Osteoblast (primary cell): ENCODE results near the gene MTHFD1L. TPM values are rescaled to one million over a fixed set of nuclear protein-coding genes. Genes with fewer than 3 reads are reported as not detected.

Experiments used
- DNase-seq: peaks from one replicate; pipeline ENCODE4 v3.0.0; 2011; ENCODE audit warnings: low spot score, mixed read lengths; ENCODE audit not compliant: insufficient read length; ENCODE audit errors: missing footprints
- H2AFZ ChIP-seq: 2 replicates; pipeline ENCODE4 v1.6.0; 2011; ENCODE audit warnings: mild to moderate bottlenecking, low read length
- H3K27ac ChIP-seq: 2 replicates; pipeline ENCODE4 v1.5.1; 2011; ENCODE audit warnings: mild to moderate bottlenecking, low read depth, low read length, moderate library complexity
- H3K27me3 ChIP-seq: 2 replicates; pipeline ENCODE4 v1.6.0; 2012; ENCODE audit warnings: mild to moderate bottlenecking, control low read depth, inconsistent platforms, low read length, moderate library complexity; ENCODE audit not compliant: insufficient read depth
- H3K36me3 ChIP-seq: 2 replicates; pipeline ENCODE4 v1.5.1; 2011; ENCODE audit warnings: mild to moderate bottlenecking, low read length, control low read depth, moderate library complexity; ENCODE audit not compliant: insufficient read depth
- H3K4me1 ChIP-seq: 2 replicates; pipeline ENCODE4 v1.5.1; 2011; ENCODE audit warnings: mild to moderate bottlenecking, low read length, control low read depth, moderate library complexity; ENCODE audit not compliant: insufficient read depth
- H3K4me2 ChIP-seq: 2 replicates; pipeline ENCODE4 v1.6.0; 2011; ENCODE audit warnings: mild to moderate bottlenecking, low read length; ENCODE audit not compliant: insufficient read depth
- H3K4me3 ChIP-seq: fragments of 200-600 bp; sonication (generic); 3 replicates; pipeline ENCODE4 v1.5.1; 2012; ENCODE audit warnings: mild to moderate bottlenecking, low read length, inconsistent platforms; ENCODE audit not compliant: insufficient read depth
- H3K79me2 ChIP-seq: 2 replicates; pipeline ENCODE4 v1.6.0; 2012; ENCODE audit warnings: mild to moderate bottlenecking, low read length, control low read depth, inconsistent platforms; ENCODE audit not compliant: insufficient read depth
- H3K9me3 ChIP-seq: 2 replicates; pipeline ENCODE4 v1.5.1; 2011; ENCODE audit warnings: low read depth, low read length, control low read depth
- H4K20me1 ChIP-seq: 2 replicates; pipeline ENCODE4 v1.6.0; 2012; ENCODE audit warnings: mild to moderate bottlenecking, low read length, control low read depth; ENCODE audit not compliant: insufficient read depth
- CTCF ChIP-seq: IDR thresholded peaks from 2 replicates; pipeline ENCODE4 v1.5.1; 2011; ENCODE audit warnings: mild to moderate bottlenecking, low read depth, low read length, moderate library complexity; ENCODE audit errors: extremely low read depth
- total RNA-seq: library from RNA; depleted of rRNA; stranded (reverse); fragments of >200 nt; gene quantifications from 2 replicates; pipeline ENCODE4 v1.2.3, GENCODE V29; 2012

MTHFD1L gene
- total RNA-seq, 1 donor = 56.8 TPM

GRCh38 chr6:150841189-150841588 lies 24.3 kb upstream of the MTHFD1L start:
- Histone ChIP-seq H3K4me2 (no peak overlapping the region), H3K79me2 (no peaks in the 10 kb centered on the region), H3K4me3 (no peak overlapping the region), H3K27me3 (no peaks in the 10 kb centered on the region), H3K27ac (no peak overlapping the region), H3K36me3 (no peaks in the 10 kb centered on the region), H4K20me1 (no peaks in the 10 kb centered on the region), H3K4me1 (no peaks in the 10 kb centered on the region), H2AFZ (no peak overlapping the region), H3K9me3 (no peaks in the 10 kb centered on the region)
- no peak for TF ChIP-seq CTCF
- no peak for DNase-seq

GRCh38 chr6:150841697-150842096 lies 23.8 kb upstream of the MTHFD1L start:
- Histone ChIP-seq H2AFZ (no peak overlapping the region), H3K79me2 (no peaks in the 10 kb centered on the region), H3K9me3 (no peaks in the 10 kb centered on the region), H3K27ac (no peak overlapping the region), H3K4me3 (no peak overlapping the region), H3K4me1 (no peaks in the 10 kb centered on the region), H4K20me1 (no peaks in the 10 kb centered on the region), H3K36me3 (no peaks in the 10 kb centered on the region), H3K4me2 (no peak overlapping the region), H3K27me3 (no peaks in the 10 kb centered on the region)
- no peak for DNase-seq
- TF ChIP-seq CTCF = no peak

GRCh38 chr6:150844371-150844770 lies 21.1 kb upstream of the MTHFD1L start:
- no peak overlapping the region for H2AFZ ChIP-seq
- no peak for TF ChIP-seq CTCF
- H3K27ac ChIP-seq = no peak overlapping the region
- no peak for DNase-seq
- no peaks in the 10 kb centered on the region for H3K4me1 ChIP-seq
- H3K79me2 ChIP-seq = no peaks in the 10 kb centered on the region
- H4K20me1 ChIP-seq = no peaks in the 10 kb centered on the region
- H3K4me2 ChIP-seq = no peak overlapping the region
- H3K27me3 ChIP-seq = no peaks in the 10 kb centered on the region
- no peaks in the 10 kb centered on the region for H3K9me3 ChIP-seq
- no peaks in the 10 kb centered on the region for H3K36me3 ChIP-seq
- no peak overlapping the region for H3K4me3 ChIP-seq

- H3K27me3 ChIP-seq = no peaks in the 10 kb centered on the region
- H3K79me2 ChIP-seq = no peaks in the 10 kb centered on the region
- no peak overlapping the region for H3K4me2 ChIP-seq
- no peaks in the 10 kb centered on the region for H3K9me3 ChIP-seq
- no peaks in the 10 kb centered on the region for H4K20me1 ChIP-seq
- no peaks in the 10 kb centered on the region for H3K4me1 ChIP-seq
- H3K27ac ChIP-seq = no peak overlapping the region
- no peak overlapping the region for H2AFZ ChIP-seq
- no peaks in the 10 kb centered on the region for H3K36me3 ChIP-seq
- H3K4me3 ChIP-seq = no peak overlapping the region
- no peak for DNase-seq
- TF ChIP-seq CTCF = no peak
Measured at GRCh38 chr6:150846641-150847040, 18.9 kb upstream of the MTHFD1L start.
